GM19025 (cell line): Measurements from ENCODE around the gene SH3RF3.

Experiments used
- ATAC-seq: cut with Tn5 transposase; IDR thresholded peaks from one replicate; pipeline ENCODE4 v1.9.1; 2021; ENCODE audit warnings: mild to moderate bottlenecking, low read depth, moderate library complexity; ENCODE audit not compliant: unreplicated experiment

Gene SH3RF3

GRCh38 chr2:109295781-109296117, 166.7 kb downstream of the SH3RF3 start:
- ATAC-seq = no peak

DNA sequence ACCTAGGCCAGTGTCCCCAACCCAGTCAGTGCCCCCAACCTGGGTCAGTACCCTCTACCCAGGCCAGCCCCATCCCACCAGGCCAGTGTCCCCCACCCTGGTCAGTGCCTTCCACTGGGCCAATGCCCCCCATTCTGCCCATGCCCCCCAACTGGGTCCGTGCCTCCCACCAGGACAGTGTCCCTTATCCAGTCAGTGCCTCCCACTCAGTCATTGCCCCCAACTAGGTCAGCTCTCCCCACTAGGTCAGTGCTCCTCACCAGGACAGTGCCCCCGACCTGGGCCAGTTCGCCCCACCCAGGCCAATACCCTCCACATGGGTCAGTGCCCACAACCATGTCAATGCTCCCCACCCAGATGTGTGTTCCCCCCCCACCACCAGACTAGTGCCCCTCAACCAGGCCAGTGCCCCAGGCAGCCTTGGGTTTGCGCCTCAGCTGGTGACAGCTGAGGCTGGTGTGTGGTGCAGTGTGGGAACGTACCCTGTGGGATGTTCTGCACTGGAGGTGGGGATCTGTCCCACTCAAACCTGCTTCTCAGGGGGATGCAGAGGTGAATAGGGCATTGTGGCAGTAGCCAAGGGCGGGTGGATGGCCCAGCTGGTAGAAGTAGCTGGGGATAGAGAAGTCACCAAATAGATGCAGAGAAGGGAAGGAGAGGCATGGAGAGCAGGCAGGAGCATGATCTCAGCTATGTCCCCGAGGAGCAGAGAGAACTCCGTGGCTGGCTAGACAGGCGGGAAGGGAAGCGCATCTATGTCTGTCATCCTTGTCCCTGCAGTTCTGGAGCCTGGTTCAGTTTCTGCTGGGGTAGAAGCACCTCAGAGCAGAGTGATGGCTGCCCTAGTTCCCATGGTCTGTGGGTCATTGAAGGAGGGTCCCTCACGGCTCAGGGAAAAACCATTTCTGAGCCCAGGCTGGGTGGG, 168.8 kb downstream of the SH3RF3 start:
- no peak for ATAC-seq

- no peak for ATAC-seq
These were observed 169.8 kb downstream of the SH3RF3 start for GRCh38 chr2:109298851-109299250.

- no peak for ATAC-seq
These were observed 170.5 kb downstream of the SH3RF3 start for GRCh38 chr2:109299536-109299935.

- ATAC-seq = no peak
These were observed 171.6 kb downstream of the SH3RF3 start for GRCh38 chr2:109300582-109300981.

DNA sequence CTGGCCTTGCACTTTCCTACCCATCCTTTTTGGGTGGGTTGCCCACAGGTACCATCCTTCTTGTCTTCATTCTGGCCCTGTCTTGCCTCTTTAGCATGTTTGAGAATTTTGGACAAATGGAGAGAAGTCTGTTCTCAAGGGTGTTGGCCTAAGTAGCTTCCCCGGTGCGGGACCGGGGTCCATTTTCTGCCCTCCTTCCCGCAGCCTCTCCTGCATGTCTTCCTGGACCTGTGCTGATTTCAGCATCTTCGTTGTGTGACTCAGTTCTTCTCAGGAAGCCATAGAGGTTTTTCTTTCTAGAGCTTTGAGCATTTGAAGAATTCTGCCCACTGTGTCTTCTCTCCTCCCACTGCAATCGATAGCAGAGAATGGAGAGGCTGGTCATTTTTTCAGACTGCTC, 172.7 kb downstream of the SH3RF3 start:
- ATAC-seq = no peak

GRCh38 chr2:109302319-109302718, 173.3 kb downstream of the SH3RF3 start:
- no peak for ATAC-seq

DNA sequence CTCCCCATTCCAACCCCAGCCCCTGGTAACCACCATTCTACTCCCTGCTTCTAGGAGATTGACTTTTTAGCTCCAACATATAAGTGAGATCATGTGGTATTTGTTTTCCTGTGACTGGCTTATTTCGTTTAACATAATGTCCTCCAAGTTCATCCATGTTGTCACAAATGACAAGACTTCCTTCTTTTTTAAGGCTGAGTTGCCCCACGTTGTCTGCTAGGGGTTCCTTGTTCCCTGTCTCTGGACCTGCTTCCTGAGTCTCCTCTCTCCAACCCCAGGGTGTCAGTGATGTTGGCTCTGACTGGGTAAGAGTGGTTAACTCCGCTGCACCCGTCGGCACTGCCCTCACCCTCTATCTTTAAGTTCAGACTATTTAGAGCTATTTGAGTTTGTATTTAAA, 175.2 kb downstream of the SH3RF3 start:
- no peak for ATAC-seq

GRCh38 chr2:109304731-109305470, 175.9 kb downstream of the SH3RF3 start:
- ATAC-seq = no peak

DNA sequence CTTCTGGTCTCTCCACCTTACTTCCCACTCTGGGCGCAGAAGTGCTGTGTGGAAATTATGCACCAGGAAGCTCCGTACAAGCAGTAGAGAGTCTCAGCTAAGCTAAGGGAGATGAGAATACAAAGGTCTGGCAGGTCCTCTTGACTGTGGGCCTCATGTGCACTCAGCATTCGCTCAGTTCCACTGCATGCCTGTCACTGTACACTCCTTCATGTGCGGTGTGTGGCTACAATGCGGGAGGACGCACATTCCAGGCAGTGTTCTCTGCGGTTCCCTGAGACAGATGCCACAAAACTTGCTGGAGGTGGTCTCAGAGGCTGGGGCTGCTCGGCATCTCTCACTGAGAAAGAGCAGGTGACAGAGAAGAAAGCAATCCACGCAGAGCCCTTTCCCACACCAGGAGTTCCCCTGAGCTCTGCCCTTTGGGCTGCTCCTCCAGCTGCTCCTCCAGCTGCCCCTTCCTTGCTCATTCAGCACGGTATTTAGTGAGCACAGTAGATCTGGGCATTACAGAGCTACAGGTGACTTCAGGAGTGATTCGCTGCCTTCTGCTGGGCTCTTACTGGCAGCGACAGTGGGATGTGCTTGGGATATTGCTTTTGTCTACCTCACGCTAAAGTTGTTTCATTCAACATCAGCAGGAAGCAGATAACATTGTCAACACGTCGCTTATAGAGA, 176.6 kb downstream of the SH3RF3 start:
- ATAC-seq = no peak

GRCh38 chr2:109306190-109306589, 177.2 kb downstream of the SH3RF3 start:
- no peak for ATAC-seq

- ATAC-seq = no peak
These were observed 182.8 kb downstream of the SH3RF3 start for GRCh38 chr2:109311771-109312170.

DNA sequence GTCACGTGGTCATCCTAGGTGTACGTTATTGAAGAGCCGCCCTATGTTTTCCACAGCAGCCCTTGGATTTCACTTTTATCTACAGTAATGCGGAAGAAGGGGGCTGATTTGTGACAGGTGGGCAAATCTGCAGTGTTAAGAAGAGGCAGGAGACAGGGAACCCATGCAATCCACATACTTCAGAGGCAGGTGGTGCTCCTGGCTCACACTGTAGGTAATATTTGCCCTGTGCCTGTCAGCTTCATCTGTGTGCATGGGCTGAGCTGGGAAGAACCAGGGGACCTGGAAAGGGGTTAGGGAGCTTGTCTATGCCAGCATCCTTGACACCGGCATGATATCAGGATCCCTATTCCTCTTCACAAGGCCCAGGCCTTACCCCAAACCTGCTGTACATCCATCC, 183.9 kb downstream of the SH3RF3 start:
- no peak for ATAC-seq

GRCh38 chr2:109313343-109313742, 184.3 kb downstream of the SH3RF3 start:
- ATAC-seq = no peak

DNA sequence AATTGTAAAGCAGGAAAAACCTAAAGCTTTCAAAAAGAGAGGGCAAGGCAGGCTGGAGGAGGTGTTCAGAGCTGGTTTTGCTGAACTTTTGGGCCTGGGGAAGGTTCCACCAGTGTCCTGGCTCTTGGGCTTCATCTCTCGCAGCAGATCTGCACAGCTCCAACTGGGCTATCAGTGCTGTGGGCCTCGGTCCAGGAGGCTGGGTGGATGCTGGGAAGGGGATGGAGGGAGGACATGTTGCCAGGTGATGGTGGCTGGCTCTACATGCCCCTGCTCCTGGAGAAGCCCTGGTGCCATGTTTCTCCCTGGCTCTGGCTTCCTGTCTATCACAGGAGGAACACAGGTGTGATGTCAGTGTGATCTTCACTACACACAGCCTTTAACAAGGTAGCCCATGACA, 187.1 kb downstream of the SH3RF3 start:
- no peak for ATAC-seq

GRCh38 chr2:109317471-109318095, 188.6 kb downstream of the SH3RF3 start:
- no peak for ATAC-seq

DNA sequence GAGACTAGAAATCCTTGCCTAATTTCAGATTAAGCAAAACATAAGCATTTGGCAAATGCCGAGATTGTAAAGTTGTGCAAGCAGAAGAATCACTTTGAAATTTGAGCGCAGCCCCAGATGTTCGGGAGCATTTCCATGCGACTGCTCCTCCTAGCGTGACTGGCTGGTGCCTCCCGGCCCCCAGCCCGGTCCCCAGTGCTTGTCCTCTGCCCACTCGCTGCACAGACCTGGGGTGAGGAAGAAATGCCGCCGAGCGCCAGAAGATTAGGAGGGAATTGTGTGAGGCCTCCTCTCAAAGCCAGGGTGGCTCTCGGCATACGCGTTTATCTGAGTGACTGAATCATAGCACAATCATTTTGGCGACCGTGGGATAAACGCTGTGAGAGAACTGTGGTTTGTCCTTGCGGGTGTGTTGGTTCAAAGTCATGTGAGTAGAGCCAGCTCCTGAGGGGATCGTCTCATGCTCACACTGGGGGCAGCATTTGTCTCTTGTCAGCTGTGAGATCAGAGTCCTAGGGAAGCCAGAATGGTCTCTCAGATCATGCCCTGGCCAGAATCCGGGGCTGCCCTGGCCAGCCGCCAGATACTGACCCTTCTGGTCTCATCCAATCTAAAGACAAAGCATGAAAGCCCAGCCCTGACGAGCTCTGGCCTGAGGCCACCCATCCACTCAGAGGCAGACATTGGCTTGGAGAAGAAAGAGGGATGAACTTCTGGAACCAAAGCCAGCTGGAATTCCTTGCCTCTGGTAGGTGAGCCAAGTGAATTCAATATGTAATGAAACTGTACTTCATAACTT, 189.3 kb downstream of the SH3RF3 start:
- no peak for ATAC-seq

- ATAC-seq = no peak
These were observed 189.9 kb downstream of the SH3RF3 start for GRCh38 chr2:109318949-109319342.

DNA sequence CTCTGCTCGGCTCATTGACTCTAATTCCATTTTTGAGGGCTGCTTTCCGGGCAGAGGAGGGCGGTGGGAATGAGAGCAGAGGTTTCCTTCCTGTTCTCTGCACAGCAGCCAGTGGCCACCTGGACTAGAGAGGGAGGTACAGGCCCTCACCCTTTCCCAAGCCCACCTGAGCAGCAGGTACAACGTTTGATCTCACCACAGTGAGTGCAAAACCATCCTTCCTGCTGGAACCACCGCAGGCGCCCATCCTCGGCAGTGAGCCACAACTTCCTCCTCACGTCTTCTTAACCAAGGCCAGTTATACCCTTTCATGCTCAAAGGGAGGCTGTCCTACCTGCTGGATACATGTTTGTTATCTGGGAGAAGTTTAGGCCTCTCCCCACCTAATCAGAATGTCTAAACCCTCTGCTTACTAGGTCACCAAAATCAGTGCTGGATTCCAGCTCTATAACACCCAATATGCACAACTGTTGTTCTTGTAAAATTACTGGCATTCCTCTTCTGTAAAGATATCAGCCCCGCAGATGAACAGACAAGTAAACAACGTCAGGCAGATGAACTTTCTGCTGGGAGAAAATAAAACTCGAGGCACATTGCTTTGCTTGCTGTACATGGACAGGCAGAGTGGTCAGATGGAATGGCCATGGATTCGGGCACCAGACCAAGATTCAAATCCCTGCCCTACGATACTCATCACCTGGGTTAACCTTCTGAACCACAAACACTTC, 191.4 kb downstream of the SH3RF3 start:
- ATAC-seq = no peak
